Chondrocyte (in vitro differentiated cells): ENCODE measurements around the gene NGLY1. TPM values are rescaled to one million over a fixed set of nuclear protein-coding genes. Genes with fewer than 3 reads are reported as not detected.
A peak's percentile ranks its signal among the peaks of the same experiment; 100 is the strongest.

ENCODE experiments used
- DNase-seq: peaks from one replicate; pipeline ENCODE4 v3.0.0; 2021; ENCODE audit warnings: mixed read lengths, low spot score
- H3K27ac Mint-ChIP-seq: one replicate; pipeline ENCODE4 v1.8.0; 2021; ENCODE audit warnings: mild to moderate bottlenecking, moderate library complexity, mixed read lengths; ENCODE audit not compliant: unreplicated experiment
- H3K27me3 Mint-ChIP-seq: 2 replicates; pipeline ENCODE4 v1.8.0; 2021; ENCODE audit warnings: low read depth, mixed read lengths
- H3K36me3 Mint-ChIP-seq: 2 replicates; pipeline ENCODE4 v1.8.0; 2021; ENCODE audit warnings: low read depth, mixed read lengths
- H3K4me1 Mint-ChIP-seq: 2 replicates; pipeline ENCODE4 v1.8.0; 2021; ENCODE audit warnings: low read depth, mild to moderate bottlenecking, mixed read lengths
- H3K4me3 Mint-ChIP-seq: one replicate; pipeline ENCODE4 v1.8.0; 2021; ENCODE audit warnings: mild to moderate bottlenecking, moderate library complexity, mixed read lengths; ENCODE audit not compliant: unreplicated experiment
- H3K9me3 Mint-ChIP-seq: 2 replicates; pipeline ENCODE4 v1.8.0; 2021; ENCODE audit warnings: low read depth, mixed read lengths
- total RNA-seq: library from RNA; stranded (reverse); gene quantifications from 3 replicates; pipeline ENCODE4 v1.2.1, GENCODE V29; 2021
- TF ChIP-seq, protein P1 (sequence below): fragments of 200-600 bp; sonication (generic); IDR thresholded peaks from 2 replicates; pipeline ENCODE4 v1.5.0; 2021; ENCODE audit warnings: antibody characterized with exemption, mild to moderate bottlenecking, moderate library complexity

Gene NGLY1
- total RNA-seq, 1 donor from 2014 or later, result 29.1 TPM

DNA sequence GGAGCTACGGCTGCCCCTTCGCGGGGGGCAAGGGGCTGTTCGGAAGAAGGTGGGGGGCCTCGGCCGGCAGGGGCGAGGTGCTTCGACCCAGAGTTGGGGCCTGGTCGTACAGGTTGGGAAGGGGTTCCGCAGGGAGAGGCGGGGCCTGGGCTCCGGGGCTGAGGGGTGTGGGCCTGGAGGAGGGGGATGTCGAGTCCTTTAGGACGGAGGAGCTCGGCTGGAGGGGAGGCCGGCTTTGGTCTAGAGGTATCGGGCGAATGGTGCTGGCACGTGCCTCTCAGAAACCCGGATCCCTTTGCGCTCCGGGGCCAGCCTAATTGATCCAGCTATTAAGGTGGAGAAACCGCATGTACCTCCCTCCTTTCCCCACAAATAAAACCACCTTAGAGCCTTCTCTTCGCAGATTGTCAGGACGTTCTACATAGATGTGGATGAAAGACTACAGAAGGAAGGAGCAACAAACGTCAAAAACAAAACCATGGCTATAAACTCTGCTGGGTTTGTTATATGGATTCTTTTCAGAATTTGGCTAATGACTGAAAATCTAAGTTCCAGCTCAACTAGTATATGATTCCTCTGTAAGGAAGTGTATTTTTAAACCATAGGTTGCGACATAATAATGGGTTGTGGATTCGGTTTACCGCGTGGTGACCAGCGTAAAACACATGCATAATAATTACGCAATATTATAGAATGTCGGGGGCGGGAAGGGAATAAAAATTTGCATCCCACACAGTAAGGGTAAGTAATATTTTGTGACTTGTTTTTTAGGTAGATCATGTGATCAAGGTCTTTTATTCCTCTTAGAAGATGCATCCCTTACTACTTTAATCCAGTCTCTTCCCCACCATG lies 644 bp upstream of the NGLY1 start:
- no peaks in the 10 kb centered on the region for H3K27me3 Mint-ChIP-seq
- peak overlapping the region; percentile 66 for H3K27ac Mint-ChIP-seq
- H3K4me1 Mint-ChIP-seq, result peaks cover 39% of the 10 kb centered on the region
- no peaks in the 10 kb centered on the region for H3K9me3 Mint-ChIP-seq
- DNase-seq, result no peak
- H3K4me3 Mint-ChIP-seq, result peak overlapping the region; percentile 77
- H3K36me3 Mint-ChIP-seq, result no peaks in the 10 kb centered on the region
- TF ChIP-seq, protein P1, sequence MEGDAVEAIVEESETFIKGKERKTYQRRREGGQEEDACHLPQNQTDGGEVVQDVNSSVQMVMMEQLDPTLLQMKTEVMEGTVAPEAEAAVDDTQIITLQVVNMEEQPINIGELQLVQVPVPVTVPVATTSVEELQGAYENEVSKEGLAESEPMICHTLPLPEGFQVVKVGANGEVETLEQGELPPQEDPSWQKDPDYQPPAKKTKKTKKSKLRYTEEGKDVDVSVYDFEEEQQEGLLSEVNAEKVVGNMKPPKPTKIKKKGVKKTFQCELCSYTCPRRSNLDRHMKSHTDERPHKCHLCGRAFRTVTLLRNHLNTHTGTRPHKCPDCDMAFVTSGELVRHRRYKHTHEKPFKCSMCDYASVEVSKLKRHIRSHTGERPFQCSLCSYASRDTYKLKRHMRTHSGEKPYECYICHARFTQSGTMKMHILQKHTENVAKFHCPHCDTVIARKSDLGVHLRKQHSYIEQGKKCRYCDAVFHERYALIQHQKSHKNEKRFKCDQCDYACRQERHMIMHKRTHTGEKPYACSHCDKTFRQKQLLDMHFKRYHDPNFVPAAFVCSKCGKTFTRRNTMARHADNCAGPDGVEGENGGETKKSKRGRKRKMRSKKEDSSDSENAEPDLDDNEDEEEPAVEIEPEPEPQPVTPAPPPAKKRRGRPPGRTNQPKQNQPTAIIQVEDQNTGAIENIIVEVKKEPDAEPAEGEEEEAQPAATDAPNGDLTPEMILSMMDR, result peak; percentile 28

DNA sequence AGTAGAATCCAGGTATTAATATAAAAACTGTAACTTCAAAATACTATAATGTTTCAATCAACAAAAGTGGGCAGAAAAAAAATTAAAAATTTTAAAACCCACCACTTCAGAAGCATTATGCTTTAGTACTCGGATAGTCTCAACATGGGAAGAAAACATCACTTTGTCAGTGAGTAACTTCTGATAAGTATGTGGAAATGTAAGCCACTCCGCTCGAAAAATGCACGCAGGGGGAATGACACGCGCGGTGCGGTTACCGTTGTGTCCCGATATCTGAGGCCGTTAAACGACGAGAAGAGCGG lies 656 bp downstream of the NGLY1 start:
- Mint-ChIP-seq H3K4me3 (peak overlapping the region; percentile 88), H3K4me1 (peaks cover 30% of the 10 kb centered on the region), H3K36me3 (peaks cover 5% of the 10 kb centered on the region), H3K9me3 (peaks cover under 1% of the 10 kb centered on the region), H3K27me3 (no peaks in the 10 kb centered on the region), H3K27ac (peak overlapping the region; percentile 81)
- TF ChIP-seq, protein P1, result no peak
- DNase-seq, result no peak

DNA sequence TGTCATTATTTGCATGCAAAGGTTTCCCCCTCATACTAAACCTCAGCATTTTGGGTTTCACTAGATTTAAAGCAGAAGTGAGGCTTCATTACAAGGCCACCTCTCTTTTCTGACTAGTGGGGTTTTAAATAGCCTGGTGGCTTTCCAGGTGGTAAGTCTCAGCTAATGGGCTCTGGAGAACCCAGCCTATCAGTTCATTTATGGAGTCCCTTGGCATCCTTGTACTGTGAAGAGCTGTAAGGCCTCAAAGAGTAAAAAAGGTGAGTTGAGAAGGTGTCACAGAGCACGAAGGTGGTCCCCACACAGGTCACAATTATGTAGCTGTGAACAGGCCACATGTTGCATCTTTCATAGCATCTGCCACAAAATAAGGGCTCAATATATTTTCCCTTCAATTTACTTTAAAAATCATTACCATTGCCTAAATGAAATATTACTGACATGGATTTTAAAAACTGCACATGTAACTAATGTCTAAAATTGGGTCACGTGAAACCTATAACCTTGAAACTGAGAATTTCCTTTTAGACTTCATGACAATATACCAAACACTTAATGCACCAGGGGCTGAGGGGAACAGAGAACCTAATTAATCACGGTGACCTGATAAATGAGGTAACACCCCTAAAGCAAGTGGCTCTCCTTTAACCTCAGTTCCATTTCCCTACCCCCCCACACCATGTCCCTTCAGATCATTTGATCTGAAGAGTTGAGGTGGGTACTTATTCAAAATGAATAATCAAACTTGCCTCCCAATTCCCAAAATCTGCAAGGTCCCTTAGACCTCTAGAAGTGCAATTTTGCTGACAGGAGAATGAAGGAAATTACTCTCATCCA lies 1.3 kb downstream of the NGLY1 start:
- TF ChIP-seq, protein P1, result no peak
- Mint-ChIP-seq H3K4me3 (peak overlapping the region; percentile 88), H3K4me1 (peaks cover 30% of the 10 kb centered on the region), H3K27me3 (no peaks in the 10 kb centered on the region), H3K9me3 (peaks cover 4% of the 10 kb centered on the region), H3K27ac (peak overlapping the region; percentile 81), H3K36me3 (peaks cover 10% of the 10 kb centered on the region)
- no peak for DNase-seq

DNA sequence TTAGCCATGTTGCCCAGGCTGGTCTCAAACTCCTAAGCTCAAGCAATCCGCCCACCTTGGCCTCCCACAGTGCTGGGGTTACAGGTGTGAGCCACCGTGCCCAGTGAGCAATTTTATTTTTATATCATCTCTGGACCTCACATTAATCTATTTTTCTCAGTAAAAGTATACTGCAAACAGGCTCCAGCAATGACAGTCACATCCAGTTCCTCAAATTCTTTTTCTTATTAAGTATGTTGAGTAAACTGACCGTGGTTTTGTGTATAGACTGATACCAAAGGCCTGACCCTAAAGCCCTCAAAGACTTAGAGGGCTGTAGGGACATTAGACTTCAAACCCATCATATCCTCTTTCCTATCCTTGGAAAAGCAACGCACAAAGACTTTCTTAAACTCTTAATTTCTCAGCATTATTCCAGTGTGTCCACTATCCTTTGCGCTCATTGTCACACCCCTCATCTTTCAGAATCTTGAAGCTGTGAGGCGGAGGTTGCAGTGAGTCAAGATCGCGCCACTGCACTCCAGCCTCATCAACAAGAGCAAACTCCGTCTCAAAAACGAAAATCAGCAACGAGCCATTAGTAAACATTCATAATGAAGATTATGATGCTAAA lies 2.0 kb downstream of the NGLY1 start:
- H3K27ac Mint-ChIP-seq, result no peak overlapping the region
- H3K4me1 Mint-ChIP-seq, result peaks cover 30% of the 10 kb centered on the region
- peaks cover 4% of the 10 kb centered on the region for H3K9me3 Mint-ChIP-seq
- H3K36me3 Mint-ChIP-seq, result peaks cover 16% of the 10 kb centered on the region
- no peak overlapping the region for H3K4me3 Mint-ChIP-seq
- H3K27me3 Mint-ChIP-seq, result no peaks in the 10 kb centered on the region
- DNase-seq, result no peak
- TF ChIP-seq, protein P1, result no peak

DNA sequence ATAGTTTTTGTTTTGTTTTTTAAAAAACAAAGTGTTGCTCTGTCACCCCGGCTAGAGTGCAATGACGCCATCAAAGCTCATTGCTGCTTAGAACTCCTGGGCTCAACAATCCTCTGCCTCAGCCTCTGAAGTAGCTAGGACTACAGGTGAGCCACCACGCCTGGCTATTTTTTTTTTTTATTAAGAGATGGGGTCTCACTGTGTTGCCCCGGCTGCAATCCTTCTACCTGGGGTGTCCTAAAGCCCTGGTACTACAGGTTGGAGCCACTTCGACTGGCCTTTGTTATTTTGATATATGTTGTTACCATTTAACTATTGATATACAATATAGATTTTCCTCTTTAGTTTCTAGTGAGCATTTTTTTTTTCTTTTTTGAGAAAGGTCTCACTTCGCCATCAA lies 2.6 kb downstream of the NGLY1 start:
- Mint-ChIP-seq H3K36me3 (peaks cover 17% of the 10 kb centered on the region), H3K27ac (no peak overlapping the region), H3K9me3 (peaks cover 4% of the 10 kb centered on the region), H3K4me1 (peaks cover 30% of the 10 kb centered on the region), H3K27me3 (no peaks in the 10 kb centered on the region), H3K4me3 (no peak overlapping the region)
- no peak for DNase-seq
- TF ChIP-seq, protein P1, result no peak
